GM18907 (cell line): ENCODE data around the gene ZCWPW1.
"Not testable (repeated sequence)": the region's sequence is repeated elsewhere in the genome, so short reads cannot be mapped to it uniquely, and the experiment has no call there.

Source experiments
- ATAC-seq: cut with Tn5 transposase; IDR thresholded peaks from one replicate; pipeline ENCODE4 v1.9.1; 2021; ENCODE audit warnings: mild to moderate bottlenecking, moderate library complexity; ENCODE audit not compliant: unreplicated experiment

The ZCWPW1 gene

DNA sequence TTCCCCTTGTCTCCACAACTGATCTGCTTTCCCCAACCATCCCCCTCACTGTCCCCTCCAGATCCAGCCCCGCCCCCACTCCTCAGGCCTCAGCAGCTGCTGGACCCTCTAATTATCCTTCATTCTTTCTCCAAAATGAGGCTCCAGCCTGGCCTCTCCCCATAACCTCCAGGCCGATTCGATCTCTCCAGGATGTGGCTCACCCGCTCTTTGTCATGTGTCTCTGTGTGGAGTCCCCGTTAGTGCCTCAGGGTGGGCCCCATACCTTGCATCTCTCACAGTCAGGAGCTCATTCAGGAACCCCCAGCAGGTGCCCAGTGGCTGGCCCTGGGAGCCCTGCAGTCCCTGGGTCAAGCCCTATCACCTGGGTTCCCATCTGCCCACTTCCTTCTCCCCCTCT lies 53.9 kb downstream of the ZCWPW1 start:
- no peak for ATAC-seq

DNA sequence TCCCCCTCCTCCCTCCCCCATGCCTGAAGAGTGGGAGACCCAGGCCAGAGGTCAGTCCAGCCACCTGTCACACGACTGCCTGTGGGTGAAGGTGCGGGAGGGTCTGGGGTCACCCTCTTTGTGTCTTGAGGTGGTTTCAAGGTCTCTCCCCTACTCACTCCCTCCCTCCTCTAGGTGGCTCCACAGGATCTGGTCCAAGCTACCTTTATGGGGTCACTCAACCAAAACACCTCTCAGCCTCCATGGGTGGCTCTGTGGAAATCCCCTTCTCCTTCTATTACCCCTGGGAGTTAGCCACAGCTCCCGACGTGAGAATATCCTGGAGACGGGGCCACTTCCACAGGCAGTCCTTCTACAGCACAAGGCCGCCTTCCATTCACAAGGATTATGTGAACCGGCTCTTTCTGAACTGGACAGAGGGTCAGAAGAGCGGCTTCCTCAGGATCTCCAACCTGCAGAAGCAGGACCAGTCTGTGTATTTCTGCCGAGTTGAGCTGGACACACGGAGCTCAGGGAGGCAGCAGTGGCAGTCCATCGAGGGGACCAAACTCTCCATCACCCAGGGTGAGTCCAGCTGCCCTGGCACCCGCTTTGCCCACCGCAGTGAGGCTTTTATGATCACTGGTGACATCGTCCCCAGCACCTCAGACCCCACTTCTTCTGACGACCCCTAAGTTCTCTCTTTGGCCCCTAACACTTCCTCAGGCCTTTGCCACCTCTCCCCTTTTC lies 54.5 kb downstream of the ZCWPW1 start:
- ATAC-seq = peak; percentile 36

DNA sequence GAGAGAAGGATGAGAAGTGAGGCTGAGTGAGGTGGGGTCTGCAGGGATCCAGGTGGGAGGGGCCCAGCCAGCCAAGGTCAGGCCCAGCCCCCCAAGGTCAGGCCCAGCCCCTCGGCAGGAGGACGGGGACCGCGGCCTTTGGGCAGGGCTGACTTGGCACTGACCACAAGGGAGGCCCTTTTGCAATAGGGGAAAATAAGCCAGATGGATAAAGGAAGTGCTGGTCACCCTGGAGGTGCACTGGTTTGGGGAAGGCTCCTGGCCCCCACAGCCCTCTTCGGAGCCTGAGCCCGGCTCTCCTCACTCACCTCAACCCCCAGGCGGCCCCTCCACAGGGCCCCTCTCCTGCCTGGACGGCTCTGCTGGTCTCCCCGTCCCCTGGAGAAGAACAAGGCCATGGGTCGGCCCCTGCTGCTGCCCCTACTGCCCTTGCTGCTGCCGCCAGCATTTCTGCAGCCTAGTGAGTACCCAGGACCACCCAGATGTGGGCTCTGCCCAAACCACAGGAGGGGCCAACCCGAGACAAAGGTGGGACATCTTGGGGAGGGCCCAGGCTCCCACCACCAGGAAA lies 55.2 kb downstream of the ZCWPW1 start, which contains the start of gene PILRA:
PILRA (plus strand) TSS at position 227 of the 571 bp plus-strand sequence; CDS start at position 397, 170 bp downstream.
- no peak for ATAC-seq

DNA sequence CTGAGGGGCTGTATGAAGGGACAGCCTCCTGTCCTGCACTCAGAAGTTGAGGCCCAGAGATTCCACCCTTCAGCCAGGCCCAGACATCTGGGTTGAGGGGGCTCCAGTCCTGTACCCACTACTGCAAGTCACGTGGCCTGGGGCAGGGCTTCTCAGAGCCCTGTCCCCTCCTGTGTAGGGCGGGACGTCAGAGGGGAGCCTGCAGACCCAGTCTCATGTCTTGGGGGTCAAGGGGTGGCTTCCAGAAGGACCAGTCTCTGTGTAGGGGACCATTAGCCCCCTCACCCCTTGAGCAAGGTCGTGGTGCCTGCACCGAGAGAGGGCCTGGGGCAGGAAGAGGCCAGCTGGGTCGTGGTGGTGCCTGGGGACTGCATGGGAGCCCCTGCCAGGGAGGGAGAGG lies 55.8 kb downstream of the ZCWPW1 start:
- ATAC-seq = no peak

DNA sequence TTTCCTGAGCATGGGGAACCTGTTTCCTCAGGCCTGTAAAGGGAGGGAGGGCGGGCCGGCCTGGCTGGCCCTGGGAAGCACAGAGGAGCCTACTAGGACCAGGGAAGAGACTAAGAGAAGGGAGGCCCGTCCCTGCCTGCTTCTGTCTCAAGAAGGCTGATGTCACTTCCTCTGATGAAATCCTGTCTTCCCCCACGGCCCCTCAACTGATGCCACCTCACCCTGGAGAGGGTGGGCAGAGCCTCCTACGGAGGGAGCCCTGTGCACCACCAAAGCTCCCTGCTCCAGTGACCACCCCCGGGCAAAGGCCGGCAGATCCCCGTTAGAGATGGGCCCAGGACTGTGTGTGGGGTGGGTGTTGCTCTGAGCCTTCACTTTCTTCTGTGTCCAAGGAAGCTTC lies 56.2 kb downstream of the ZCWPW1 start:
- no peak for ATAC-seq

DNA sequence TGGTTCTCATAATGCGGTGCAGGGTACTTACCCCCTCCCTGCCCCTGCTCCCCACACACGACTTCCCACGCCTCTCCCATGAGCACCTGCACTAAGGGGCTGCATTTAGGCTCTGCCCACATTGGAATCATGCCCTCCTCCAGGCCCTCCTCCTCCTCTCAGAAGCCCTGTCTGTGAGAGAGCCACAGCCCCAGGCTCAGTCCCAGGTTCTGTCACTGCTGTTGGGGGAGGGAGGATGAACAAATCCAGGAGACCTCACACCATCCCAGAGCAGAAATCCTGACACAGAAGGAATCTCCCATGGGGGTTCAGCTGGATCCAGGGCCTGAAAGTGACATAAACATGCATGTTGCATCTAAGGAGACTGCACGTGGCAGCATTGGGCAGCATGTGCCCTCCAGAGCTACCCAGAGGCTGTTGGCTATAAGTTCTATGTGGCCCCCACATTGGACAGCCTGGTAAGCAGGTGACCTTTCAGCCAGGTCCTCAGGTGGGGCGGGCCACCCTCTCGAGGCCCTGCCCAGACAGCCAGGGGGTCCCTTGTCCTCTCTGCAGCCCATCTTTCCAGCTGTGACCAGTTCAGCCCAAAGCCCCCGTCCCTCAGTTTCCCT lies 56.8 kb downstream of the ZCWPW1 start:
- ATAC-seq = no peak

DNA sequence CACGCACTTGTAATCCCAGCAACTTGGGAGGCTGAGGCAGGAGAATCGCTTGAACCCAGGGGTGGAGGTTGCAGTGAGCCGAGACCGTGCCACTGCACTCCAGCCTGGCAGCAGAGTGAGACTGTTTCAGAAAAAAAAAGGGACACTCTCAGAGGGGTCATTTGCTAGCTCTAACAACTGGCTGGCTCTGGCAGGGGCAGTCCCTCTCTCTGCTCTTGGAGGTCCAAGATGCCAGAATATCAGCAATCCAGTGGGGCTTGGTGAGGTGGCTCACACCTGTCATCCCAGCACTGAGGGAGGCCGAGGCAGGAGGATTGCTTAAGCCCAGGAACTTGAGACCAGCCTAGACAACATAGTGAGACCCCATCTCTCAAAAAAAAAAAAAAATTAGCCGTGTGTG lies 57.8 kb downstream of the ZCWPW1 start:
- no peak for ATAC-seq

DNA sequence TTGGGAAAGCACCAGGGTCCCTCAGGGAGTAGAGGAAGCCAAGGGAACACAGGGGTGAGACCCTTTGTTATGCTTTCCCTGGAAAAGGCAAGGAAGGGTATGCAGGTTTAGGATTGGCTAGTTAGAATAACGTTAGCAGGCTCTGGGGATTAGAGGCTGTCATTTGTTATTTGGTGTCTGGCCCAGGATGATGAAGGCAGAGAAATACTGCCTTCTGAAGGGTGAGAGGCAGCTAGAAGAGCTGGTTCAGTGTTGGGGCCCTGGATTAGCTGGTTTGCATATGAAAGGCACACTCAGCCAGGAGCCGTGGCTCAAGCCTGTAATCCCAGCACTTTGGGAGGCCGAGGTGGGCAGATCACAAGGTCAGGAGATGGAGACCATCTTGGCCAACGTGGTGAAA lies 58.2 kb downstream of the ZCWPW1 start:
- no peak for ATAC-seq

DNA sequence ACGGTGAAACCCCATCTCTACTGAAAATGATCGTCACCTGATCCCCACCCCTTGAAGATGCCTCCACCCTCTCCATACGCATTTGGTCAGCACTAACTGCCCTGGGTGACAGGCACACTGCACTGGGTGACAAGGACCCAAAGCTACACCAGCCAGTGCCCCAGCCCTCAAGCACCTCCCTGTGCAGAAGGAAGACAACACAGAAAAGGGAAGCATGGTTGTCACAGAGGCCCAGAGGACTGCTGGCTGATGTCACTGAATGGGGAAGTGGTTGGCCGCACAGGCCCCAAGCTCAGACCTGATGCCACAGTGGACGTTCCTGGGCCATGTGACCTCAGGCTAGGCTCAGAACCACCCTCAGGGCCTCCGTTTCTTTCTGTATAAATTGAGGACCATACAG lies 59.4 kb downstream of the ZCWPW1 start:
- ATAC-seq = peak; percentile 64

DNA sequence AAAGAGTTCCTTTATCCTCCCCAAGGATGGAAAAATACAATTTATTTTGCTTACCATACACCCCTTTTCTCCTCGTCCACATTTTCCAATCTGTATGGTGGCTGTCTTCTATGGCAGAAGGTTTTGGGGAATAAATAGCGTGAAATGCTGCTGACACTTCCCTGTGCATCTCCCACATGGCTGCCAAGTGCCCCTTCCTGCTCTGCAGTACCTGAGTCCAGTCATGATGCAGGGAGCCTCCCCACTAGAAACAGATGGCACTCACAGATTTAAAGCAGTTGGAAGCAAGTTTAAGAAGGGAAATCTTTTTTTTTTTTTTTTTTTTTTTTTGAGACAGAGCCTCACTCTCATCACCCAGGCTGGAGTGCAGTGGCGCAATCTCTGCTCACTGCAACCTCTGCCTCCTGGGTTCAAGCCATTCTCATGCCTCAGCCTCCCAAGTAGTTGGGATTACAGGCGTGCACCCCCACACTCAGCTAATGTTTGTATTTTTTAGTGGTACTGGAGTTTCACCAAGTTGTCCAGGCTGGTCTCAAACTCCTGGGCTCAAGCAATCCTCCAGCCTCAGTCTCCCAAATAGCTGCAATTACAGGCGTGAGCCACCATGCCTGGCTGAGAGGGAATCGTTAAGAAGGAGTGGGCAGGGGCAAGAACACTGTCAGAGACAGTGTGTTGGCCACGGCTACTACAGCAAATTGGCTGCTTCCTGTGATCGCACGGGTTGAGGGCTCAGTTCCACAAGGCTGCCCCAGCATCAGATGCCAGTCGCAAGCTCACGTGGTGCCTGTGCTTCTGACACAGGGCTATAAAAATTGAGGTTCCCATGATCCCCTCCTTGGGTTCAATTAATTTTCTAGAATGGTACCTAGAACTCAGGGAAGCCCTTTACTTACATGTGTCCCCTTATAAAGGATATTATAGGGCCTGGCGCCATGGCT lies 60.6 kb downstream of the ZCWPW1 start:
- no peak for ATAC-seq

DNA sequence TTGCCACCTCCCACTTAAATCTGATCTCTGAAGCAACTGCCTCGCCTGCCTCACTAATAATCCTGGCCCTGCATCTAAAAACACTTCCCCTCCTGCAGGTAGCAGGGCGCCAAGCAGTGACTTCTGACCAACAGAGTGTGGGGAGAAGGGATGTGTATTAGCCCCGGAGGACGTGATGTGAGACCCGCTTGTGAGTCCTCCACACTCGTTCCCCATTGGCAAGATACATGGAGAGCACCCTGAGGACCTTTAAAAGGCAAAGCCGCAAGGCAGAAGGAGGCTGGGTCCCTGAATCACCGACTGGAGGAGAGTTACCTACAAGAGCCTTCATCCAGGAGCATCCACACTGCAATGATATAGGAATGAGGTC lies 61.3 kb downstream of the ZCWPW1 start:
- no peak for ATAC-seq

DNA sequence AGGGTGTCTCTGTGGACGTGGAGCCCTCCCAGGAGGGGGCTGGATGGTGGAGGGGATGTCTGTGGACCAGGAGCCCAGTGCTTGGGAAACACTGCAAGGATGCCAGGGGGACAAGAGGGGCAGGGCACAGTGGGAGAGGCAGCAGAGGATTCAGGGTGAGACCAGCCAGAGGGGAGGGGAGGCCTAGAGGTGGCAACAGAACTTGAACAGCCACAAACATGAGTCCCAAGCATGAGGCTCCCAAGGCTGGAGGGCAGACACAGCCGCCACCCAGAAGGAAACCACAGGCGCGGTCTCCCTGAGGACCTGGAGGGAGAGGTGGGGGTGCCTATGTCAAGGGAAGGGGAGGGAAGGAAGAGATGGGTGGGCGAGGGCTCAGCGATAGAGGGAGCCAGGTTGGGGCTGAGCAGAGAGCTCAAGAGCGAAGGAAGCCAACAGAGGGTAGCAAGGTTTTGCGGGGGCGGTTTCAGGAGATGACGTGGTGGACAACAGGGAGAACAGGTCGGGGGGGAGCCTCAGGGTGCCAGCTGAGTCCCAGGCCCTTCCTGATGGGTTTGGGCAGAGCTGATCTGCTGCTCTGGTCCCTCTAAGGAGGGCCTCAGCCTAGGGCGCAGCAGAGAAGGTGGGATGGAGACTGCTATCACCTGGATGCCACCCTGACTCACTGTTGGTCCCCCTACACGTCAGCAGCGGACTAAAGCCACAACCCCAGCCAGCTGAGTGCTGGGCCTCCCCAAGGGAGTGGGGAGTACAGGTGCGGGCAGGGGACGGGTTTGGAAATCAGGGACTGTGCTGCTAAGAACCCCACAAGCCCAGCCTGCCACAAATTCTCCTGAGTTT lies 61.9 kb downstream of the ZCWPW1 start:
- no peak for ATAC-seq

DNA sequence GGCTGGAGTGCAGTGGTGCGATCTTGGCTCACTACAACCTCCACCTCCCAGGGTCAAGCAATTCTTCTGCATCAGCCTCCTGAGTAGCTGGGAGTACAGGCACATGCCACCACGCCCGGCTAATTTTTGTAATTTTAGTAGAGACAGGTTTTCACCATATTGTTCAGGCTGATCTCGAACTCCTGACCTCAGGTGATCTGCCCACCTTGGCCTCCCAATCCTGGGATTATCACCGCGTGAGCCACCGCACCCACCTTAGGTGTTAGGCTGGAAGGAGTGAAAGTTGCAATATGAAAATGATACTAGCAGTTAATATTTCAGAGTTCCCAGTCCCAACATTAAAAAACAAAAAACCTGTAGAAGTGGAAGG lies 62.5 kb downstream of the ZCWPW1 start:
- peak; percentile 7 for ATAC-seq

DNA sequence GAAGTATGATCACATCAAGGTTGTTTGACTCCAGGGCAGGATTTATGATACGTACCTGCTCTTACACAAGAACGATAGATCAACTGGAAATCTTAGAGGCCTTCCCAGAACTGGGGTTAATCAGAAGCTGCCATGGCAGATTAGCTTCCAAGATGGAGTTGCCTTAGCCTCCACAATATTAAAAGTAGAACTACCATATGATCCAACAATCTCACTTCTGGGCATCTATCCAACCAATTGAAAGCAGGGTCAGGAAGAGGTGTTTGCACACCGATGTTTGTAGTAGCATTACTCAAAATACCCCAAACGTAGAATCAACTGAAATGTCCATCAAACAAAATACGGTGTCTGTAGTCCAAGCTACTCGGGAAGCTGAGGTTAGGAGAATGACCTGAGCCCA lies 64.0 kb downstream of the ZCWPW1 start:
- ATAC-seq = no peak

DNA sequence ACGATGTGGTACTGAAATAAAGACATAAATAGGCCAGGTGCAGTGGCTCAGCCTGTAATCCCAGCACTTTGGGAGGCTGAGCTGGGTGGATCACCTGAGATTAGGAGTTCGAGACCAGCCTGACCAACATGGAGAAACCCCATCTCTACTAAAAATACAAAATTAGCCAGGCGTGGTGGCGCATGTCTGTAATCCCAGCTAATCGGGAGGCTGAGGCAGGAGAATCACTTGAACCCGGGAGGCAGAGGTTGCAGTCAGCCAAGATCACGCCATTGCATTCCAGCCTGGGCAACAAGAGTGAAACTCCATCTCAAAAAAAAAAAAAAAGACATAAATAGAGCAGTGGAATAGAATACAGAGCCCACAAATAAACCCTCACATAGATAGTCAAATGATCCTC lies 64.7 kb downstream of the ZCWPW1 start:
- ATAC-seq = not testable (repeated sequence)

DNA sequence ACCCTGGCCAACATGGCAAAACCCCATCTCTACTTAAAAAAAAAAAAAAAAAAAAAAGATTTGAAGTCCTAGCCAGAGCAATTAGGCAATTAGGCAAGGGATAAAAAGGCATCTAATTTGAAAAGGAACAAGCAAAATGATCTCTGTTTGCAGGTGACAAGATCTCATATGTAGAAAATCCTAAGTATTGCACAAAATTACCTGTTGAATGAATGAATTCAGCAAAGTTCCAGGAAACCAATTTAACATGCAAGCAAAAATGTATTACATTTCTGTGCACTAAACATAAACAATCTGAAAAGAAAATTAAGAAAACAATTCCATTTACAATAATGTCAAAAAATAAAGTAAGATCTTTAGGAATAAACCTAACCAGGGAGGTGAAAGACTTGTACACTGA lies 65.4 kb downstream of the ZCWPW1 start:
- ATAC-seq = no peak

DNA sequence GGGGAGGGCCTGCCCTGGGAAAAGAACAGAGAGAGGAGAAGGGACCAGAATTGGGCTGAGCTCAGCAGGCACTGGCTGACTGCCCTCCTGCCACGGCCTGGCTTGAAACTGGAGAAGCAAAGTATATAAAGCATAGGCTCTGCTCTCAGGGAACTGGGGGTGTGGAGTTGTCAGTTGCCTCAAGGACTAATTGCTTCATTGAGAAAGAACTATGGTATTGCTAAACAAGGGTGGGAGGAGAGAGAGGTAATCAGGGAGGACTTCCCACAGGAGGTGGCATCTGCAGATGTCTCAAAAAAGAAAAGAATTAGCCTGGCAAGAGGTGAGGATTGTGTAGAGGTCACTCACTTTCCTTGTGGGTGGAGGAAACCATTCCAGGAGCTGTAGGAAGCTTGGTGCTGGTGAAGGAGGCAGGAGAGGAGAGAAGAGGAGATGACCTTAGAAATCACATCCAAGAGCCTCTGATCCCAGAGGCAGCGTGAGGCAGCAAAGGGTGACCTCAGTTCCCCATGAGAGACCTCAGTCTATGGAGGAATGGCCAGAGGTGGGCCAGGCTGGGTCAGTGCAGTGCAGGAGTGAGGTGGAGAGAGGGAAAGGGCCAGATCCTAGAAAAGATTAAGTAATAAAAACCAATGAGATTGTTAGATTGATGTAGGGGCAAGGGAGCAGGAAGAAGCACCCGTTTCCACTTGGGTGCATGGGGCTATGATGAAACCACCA lies 68.2 kb downstream of the ZCWPW1 start:
- no peak for ATAC-seq

DNA sequence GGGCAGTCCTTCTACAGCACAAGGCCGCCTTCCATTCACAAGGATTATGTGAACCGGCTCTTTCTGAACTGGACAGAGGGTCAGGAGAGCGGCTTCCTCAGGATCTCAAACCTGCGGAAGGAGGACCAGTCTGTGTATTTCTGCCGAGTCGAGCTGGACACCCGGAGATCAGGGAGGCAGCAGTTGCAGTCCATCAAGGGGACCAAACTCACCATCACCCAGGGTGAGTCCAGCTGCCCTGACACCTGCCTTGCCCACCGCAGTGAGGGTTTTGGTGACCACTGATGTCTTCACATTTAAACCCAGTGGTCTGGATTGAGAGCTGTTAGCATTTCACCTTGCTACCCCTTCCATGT lies 69.7 kb downstream of the ZCWPW1 start:
- ATAC-seq = no peak

DNA sequence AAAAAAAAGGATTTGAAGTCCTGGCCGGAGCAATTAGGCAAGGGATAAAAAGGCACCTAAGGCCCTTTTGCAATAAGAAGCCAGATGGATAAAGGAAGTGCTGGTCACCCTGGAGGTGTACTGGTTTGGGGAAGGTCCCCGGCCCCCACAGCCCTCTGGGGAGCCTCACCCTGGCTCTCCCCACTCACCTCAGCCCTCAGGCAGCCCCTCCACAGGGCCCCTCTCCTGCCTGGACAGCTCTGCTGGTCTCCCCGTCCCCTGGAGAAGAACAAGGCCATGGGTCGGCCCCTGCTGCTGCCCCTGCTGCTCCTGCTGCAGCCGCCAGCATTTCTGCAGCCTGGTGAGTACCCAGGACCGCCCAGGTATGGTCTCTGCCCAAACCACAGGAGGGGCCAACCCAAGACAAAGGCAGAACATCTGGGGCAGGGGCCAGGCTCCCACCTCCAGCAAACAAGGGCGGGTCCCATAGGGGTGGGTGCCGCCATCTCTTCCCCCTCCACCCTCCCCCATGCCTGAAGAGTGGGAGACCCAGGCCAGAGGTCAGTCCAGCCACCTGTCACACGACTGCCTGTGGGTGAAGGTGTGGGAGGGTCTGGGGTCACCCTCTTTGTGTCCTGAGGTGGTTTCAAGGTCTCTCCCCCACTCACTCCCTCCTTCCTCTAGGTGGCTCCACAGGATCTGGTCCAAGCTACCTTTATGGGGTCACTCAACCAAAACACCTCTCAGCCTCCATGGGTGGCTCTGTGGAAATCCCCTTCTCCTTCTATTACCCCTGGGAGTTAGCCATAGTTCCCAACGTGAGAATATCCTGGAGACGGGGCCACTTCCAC lies 70.3 kb downstream of the ZCWPW1 start, which contains the start of gene PILRB:
PILRB (plus strand) TSS at position 91 of the 830 bp plus-strand sequence; CDS start at position 277, 186 bp downstream.
- peak; percentile 43 for ATAC-seq
